Measurements from ENCODE around the gene PARVA. TPM values are rescaled to one million over a fixed set of nuclear protein-coding genes. Genes with fewer than 3 reads are reported as not detected.
A peak's percentile ranks its signal among the peaks of the same experiment; 100 is the strongest.

Gene PARVA
- total and polyA plus RNA-seq, 4 donors, result 3.1 to 11.7 (median 11.2) TPM

DNA sequence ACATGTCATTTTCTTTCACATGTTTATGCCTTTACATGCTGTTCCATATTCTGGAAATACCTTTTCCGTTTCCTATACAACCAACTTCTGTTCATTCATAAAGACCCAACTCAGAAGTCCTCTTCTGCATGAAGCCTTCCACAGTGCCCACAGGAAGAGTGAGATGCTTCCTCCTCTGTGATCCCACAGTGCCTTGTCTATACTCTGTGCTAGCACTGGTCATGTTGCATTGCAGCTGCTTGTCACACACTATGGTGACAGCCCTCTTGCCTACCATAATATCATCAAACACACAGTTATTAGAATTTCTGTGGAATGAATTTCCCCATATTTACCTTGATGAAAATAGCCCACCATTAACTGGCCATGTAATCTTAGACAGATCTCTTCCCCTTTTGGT is 8.9 kb downstream of the PARVA start (continued):
- TF ChIP-seq REST (IDR thresholded peaks at IDR 0.05) (no peak), ZBTB33 (IDR thresholded peaks at IDR 0.05) (no peak), NR2F2 (IDR thresholded peaks at IDR 0.05) (no peak), YY1 (IDR thresholded peaks at IDR 0.05) (no peak), FOXA1 (IDR thresholded peaks at IDR 0.05) (no peak), HNF4A (conservative IDR thresholded peaks at IDR 0.05) (no peak)

DNA sequence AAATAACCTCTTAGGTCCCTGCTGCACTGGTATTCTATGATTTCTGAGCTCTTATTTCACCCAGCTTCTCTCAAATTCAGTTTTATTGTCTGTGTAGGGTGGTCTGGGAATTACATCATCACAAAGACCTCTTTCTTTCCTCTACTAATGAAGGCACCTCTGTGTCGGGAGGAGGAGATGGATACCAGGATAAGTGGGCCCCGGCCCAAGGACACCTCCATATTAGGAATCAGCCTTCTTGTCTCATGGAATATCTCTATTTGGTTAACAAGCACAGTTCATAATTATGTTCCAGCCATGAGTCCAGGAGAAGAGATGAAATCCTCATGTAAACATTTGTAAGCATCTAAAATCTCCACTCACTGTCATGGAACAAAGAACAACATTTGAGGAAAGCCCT is 9.4 kb downstream of the PARVA start:
- peaks cover 0 to 13% (median 2%) of the 10 kb centered on the region in 4 donors for H3K4me1 ChIP-seq (ENCODE audit: control insufficient read depth in 4 of 4, insufficient read depth in 4 of 4, low read length in 3 of 4)
- H3K27me3 ChIP-seq (ENCODE audit: control insufficient read depth in 4 of 4, insufficient read depth in 4 of 4, low read length in 3 of 4), result no peaks in the 10 kb centered on the region
- H3K36me3 ChIP-seq (ENCODE audit: control insufficient read depth in 4 of 4, insufficient read depth in 3 of 4, low read depth in 1 of 4, low read length in 3 of 4), result peaks cover 0 to 3% (median 0%) of the 10 kb centered on the region in 4 donors
- H3K4me3 ChIP-seq (ENCODE audit: low read depth in 1 of 3, low read length in 3 of 3), result no peak overlapping the region
- WGBS, result 83% methylated on average over 2 of the region's 2 CpGs
- H3K27ac ChIP-seq (ENCODE audit: low read depth in 1 of 2, low read length in 2 of 2), result no peak overlapping the region
- TF ChIP-seq TAF1 (conservative IDR thresholded peaks at IDR 0.05) (no peak), FOXA2 (IDR thresholded peaks at IDR 0.05) (no peak), CTCF (IDR thresholded peaks at IDR 0.05; ENCODE audit: low read depth, low read length, missing input control) (no peak), YY1 (IDR thresholded peaks at IDR 0.05) (no peak), JUND (IDR thresholded peaks at IDR 0.05) (no peak), RXRA (IDR thresholded peaks at IDR 0.05) (no peak), HNF4G (IDR thresholded peaks at IDR 0.05) (no peak)
- H3K9me3 ChIP-seq (ENCODE audit: control insufficient read depth in 4 of 4, low read length in 3 of 4), result no peaks in the 10 kb centered on the region
- no peak for DNase-seq (ENCODE audit: low spot score)
- H3K9ac ChIP-seq (ENCODE audit: low read depth in 1 of 2, low read length in 2 of 2), result no peak overlapping the region

DNA sequence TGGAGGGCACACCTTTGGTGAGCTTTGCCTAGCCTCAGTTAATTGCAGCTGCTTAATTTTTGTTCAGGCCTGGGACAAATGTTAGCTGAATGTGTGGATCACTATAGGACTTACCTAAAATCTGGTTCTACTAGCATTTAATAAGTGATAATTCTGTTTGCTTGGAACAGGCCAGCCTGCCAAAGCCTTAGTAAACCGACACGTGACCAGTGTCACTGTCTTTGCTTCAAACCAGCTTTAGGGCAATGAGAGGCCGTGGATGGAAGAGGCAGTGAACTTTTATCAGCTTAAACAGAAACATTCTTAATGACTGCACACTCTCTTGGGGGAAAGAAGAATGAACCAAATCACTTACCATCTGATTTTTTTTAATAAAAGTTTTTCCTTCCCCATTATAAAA is 10.8 kb downstream of the PARVA start:
- Histone ChIP-seq H3K27ac (ENCODE audit: low read depth in 1 of 2, low read length in 2 of 2) (peak overlapping the region in 1 of 2 donors; percentile 44), H3K4me3 (ENCODE audit: low read depth in 1 of 3, low read length in 3 of 3) (no peak overlapping the region), H3K36me3 (ENCODE audit: control insufficient read depth in 4 of 4, insufficient read depth in 3 of 4, low read depth in 1 of 4, low read length in 3 of 4) (no peaks in the 10 kb centered on the region), H3K9ac (ENCODE audit: low read depth in 1 of 2, low read length in 2 of 2) (no peak overlapping the region), H3K27me3 (ENCODE audit: control insufficient read depth in 4 of 4, insufficient read depth in 4 of 4, low read length in 3 of 4) (no peaks in the 10 kb centered on the region), H3K9me3 (ENCODE audit: control insufficient read depth in 4 of 4, low read length in 3 of 4) (no peaks in the 10 kb centered on the region), H3K4me1 (ENCODE audit: control insufficient read depth in 4 of 4, insufficient read depth in 4 of 4, low read length in 3 of 4) (peaks cover 0 to 13% (median 2%) of the 10 kb centered on the region in 4 donors)
- peak; percentile 19 to 47 for TF ChIP-seq RXRA (IDR thresholded peaks at IDR 0.05)
- TF ChIP-seq ZBTB33 (IDR thresholded peaks at IDR 0.05), result no peak
- peak; percentile 15 for TF ChIP-seq NR2F2 (IDR thresholded peaks at IDR 0.05)
- 75% methylated on average over 3 of the region's 3 CpGs for WGBS
- no peak for DNase-seq (ENCODE audit: low spot score)

All from liver (tissue), 9 donors.